B cell (primary cell): Measurements from ENCODE around the gene KSR1. TPM values are rescaled to one million over a fixed set of nuclear protein-coding genes. Genes with fewer than 3 reads are reported as not detected.

ENCODE experiments used
- ATAC-seq: fragments of 200-7000 bp; cut with Tn5 transposase; one replicate; pipeline ENCODE4 v1.10.0; 2021; ENCODE audit warnings: low read depth, mild to moderate bottlenecking, moderate number of reproducible peaks, moderate library complexity
- CTCF ChIA-PET: fragments of 350-600 bp; sonication (Branson Sonifier 250); formaldehyde crosslinking; loops from one replicate; lab custom pipeline; 2021; ENCODE audit warnings: antibody characterized with exemption, inconsistent platforms; lab: Charles Lee
- POLR2A ChIA-PET: fragments of 350-600 bp; sonication (Branson Sonifier 250); formaldehyde crosslinking; loops from one replicate; lab custom pipeline; 2021; ENCODE audit warnings: antibody characterized with exemption; lab: Charles Lee
- DNase-seq: peaks from one replicate; pipeline ENCODE4 v3.0.0; 2013
- H2AFZ ChIP-seq: 2 replicates; pipeline ENCODE4 v1.6.1; 2012; ENCODE audit warnings: mild to moderate bottlenecking, low read depth, low read length; ENCODE audit not compliant: insufficient read depth, poor library complexity, severe bottlenecking
- H3K27ac ChIP-seq, 2 donors: 1 replicate in 1 of 2; 2 replicates in 1 of 2; pipeline ENCODE4 v1.5.1; 2012 to 2013; ENCODE audit warnings: low read length in 2 of 2, mild to moderate bottlenecking in 2 of 2, moderate library complexity in 1 of 2
- H3K27me3 ChIP-seq, 4 experiments: fragments of 200-600 bp in 1 of 4; sonication (generic) in 1 of 4; replicated peaks in 1 of 4; 1 replicate in 2 of 4; 2 replicates in 2 of 4; pipeline versions ENCODE4 v1.6.1 to v1.7.0; 2013 to 2016; ENCODE audit warnings: low read length in 3 of 4, mild to moderate bottlenecking in 2 of 4, mixed read lengths in 1 of 4, moderate library complexity in 1 of 4; ENCODE audit not compliant: insufficient read depth in 4 of 4, control insufficient read depth in 3 of 4; ENCODE audit errors: control extremely low read depth in 1 of 4
- H3K36me3 ChIP-seq, 2 experiments: replicated peaks in 1 of 2; 1 replicate in 1 of 2; 2 replicates in 1 of 2; pipeline versions ENCODE4 v1.6.1 to v1.7.1; 2013; ENCODE audit warnings: low read length in 1 of 2; ENCODE audit not compliant: insufficient read depth in 2 of 2, control insufficient read depth in 1 of 2; ENCODE audit errors: control extremely low read depth in 1 of 2, extremely low read depth in 1 of 2
- H3K4me1 ChIP-seq, 2 donors: fragments of 200-600 bp in 1 of 2; sonication (generic) in 1 of 2; 1 replicate in 1 of 2; 2 replicates in 1 of 2; pipeline versions ENCODE4 v1.5.1 to v1.6.1; 2013 to 2017; ENCODE audit warnings: low read length in 2 of 2; ENCODE audit not compliant: control insufficient read depth in 2 of 2, insufficient read depth in 2 of 2
- H3K4me2 ChIP-seq: replicated peaks from 2 replicates; pipeline ENCODE3; 2012; ENCODE audit warnings: mild to moderate bottlenecking, low read depth, low read length; ENCODE audit not compliant: poor library complexity, severe bottlenecking
- H3K4me3 ChIP-seq, 5 experiments: fragments of 200-600 bp in 1 of 5; sonication (generic) in 1 of 5; 1 replicate in 3 of 5; 2 replicates in 2 of 5; pipeline versions ENCODE4 v1.5.1 to v1.7.0; 2011 to 2016; ENCODE audit warnings: low read length in 4 of 5, mild to moderate bottlenecking in 4 of 5, low read depth in 2 of 5, control low read depth in 1 of 5, moderate library complexity in 1 of 5; ENCODE audit not compliant: insufficient read depth in 1 of 5; ENCODE audit errors: control extremely low read depth in 1 of 5, extremely low read depth in 1 of 5
- H3K79me2 ChIP-seq: fragments of 200-600 bp; sonication (generic); one replicate; pipeline ENCODE4 v1.6.0; 2016; ENCODE audit warnings: low read length; ENCODE audit not compliant: control insufficient read depth, insufficient read depth
- H3K9ac ChIP-seq: fragments of 200-600 bp; sonication (generic); 2 replicates; pipeline ENCODE4 v1.6.1; 2017; ENCODE audit warnings: mild to moderate bottlenecking, low read length, moderate library complexity
- H3K9me3 ChIP-seq, 3 donors: one replicate each; pipeline versions ENCODE4 v1.6.1 to v1.7.1; 2013; ENCODE audit warnings: low read length in 2 of 3; ENCODE audit not compliant: control insufficient read depth in 2 of 3, insufficient read depth in 1 of 3; ENCODE audit errors: control extremely low read depth in 1 of 3
- H4K20me1 ChIP-seq: 2 replicates; pipeline ENCODE4 v1.6.0; 2012; ENCODE audit warnings: mild to moderate bottlenecking, low read length; ENCODE audit not compliant: insufficient read depth, control insufficient read depth, poor library complexity, severe bottlenecking
- H3K27ac Mint-ChIP-seq: one replicate; pipeline ENCODE4 v1.8.0; 2021; ENCODE audit warnings: mixed read lengths
- H3K27me3 Mint-ChIP-seq: one replicate; pipeline ENCODE4 v1.8.0; 2021; ENCODE audit warnings: mixed read lengths
- H3K4me1 Mint-ChIP-seq: one replicate; pipeline ENCODE4 v1.8.0; 2021; ENCODE audit warnings: mixed read lengths
- H3K4me3 Mint-ChIP-seq: one replicate; pipeline ENCODE4 v1.8.0; 2021; ENCODE audit warnings: mixed read lengths
- H3K9me3 Mint-ChIP-seq: one replicate; pipeline ENCODE4 v1.8.0; 2022; ENCODE audit warnings: mixed read lengths; ENCODE audit not compliant: insufficient read depth
- EZH2 ChIP-seq: IDR thresholded peaks from 2 replicates; pipeline ENCODE4 v1.6.1; 2012; ENCODE audit warnings: borderline replicate concordance, low read depth, mild to moderate bottlenecking, moderate library complexity, low read length; ENCODE audit not compliant: insufficient read depth, poor library complexity, severe bottlenecking
- WGBS: methylation state at CpG from one replicate; pipeline ENCODE4 v1.1.5; 2013; ENCODE audit warnings: missing lambda C conversion rate; ENCODE audit not compliant: insufficient coverage; 5-methylcytosine and 5-hydroxymethylcytosine counted together
- intact Hi-C: fragments of 100-400 bp; cut with micrococcal nuclease; formaldehyde crosslinking; loops from one replicate; pipeline ENCODE4 v1.10.0; 2022
- polyA plus RNA-seq: library from polyadenylated mRNA; depleted of rRNA; stranded (reverse); fragments of >200 nt; gene quantifications from 2 replicates; pipeline ENCODE4 v1.2.3, GENCODE V29; 2012
- total RNA-seq, 2 donors: library from RNA; stranded (reverse); fragments of 120-200 nt in 1 of 2; gene quantifications; 1 replicate in 1 of 2; 2 replicates in 1 of 2; pipeline versions ENCODE4 v1.2.3 to v1.2.4, GENCODE V29; 2013 to 2022
- TF ChIP-seq, protein P1 (sequence below): fragments of 200-600 bp; IDR thresholded peaks from one replicate; pipeline ENCODE4 v1.8.0; 2022; ENCODE audit warnings: antibody characterized with exemption, mild to moderate bottlenecking

Gene KSR1
- total and polyA plus RNA-seq, 2 donors (not counting 1 experiment from before 2014, with no cell fraction given), result 27.5 to 85.6 TPM

DNA sequence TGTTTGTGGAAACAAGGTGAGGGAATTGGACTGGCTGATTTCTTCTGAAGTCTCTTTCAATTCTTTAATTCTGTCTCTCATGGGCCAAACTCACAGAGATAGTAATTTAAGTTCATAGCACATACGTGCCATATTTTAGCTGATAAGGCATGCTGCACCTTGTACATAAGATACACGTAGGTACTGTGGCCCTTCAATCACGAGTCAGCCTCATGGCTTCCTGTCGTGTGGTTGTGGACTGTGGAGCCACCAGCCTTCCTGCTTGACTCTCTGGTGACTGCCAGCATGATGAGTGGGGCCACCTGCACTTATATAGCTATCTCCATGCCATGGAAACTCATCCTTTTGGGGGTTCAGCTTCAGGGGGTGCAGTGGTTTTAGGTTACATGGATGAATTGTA, 25.1 kb downstream of the KSR1 start:
- ATAC-seq, result peak; percentile 79
- no peaks in the 10 kb centered on the region for H3K36me3 ChIP-seq
- H3K27ac ChIP-seq, result peak overlapping the region in 1 of 2 donors; percentile 6
- H3K4me1 ChIP-seq, result peaks cover 15 to 36% of the 10 kb centered on the region in 2 donors
- peak overlapping the region; percentile 39 for H3K4me3 Mint-ChIP-seq
- peaks cover 82% of the 10 kb centered on the region for H3K79me2 ChIP-seq
- CTCF ChIA-PET, result interaction anchor here (0.9 to 2.3 kb wide), 3 partner anchors 10 to 118 kb away, joined by 3 to 9 read pairs (median 4); partner anchors contain the start of gene KSR1
- POLR2A ChIA-PET, result no interaction called here
- peaks cover 51% of the 10 kb centered on the region for H3K4me1 Mint-ChIP-seq
- H3K9ac ChIP-seq, result no peak overlapping the region
- H3K4me2 ChIP-seq, result peak overlapping the region; percentile 4
- H3K4me3 ChIP-seq, result no peak overlapping the region
- H3K27me3 ChIP-seq, result no peaks in the 10 kb centered on the region
- 0% methylated on average over 3 of the region's 4 CpGs for WGBS
- H3K9me3 ChIP-seq, result no peaks in the 10 kb centered on the region
- intact Hi-C loops, result no loop called here
- peak overlapping the region; percentile 53 for H3K27ac Mint-ChIP-seq
- no peak overlapping the region for H2AFZ ChIP-seq
- no peaks in the 10 kb centered on the region for H3K27me3 Mint-ChIP-seq
- no peaks in the 10 kb centered on the region for H4K20me1 ChIP-seq
- DNase-seq, result peak; percentile 61
- no peaks in the 10 kb centered on the region for H3K9me3 Mint-ChIP-seq
- no peak for TF ChIP-seq EZH2
- TF ChIP-seq, protein P1, sequence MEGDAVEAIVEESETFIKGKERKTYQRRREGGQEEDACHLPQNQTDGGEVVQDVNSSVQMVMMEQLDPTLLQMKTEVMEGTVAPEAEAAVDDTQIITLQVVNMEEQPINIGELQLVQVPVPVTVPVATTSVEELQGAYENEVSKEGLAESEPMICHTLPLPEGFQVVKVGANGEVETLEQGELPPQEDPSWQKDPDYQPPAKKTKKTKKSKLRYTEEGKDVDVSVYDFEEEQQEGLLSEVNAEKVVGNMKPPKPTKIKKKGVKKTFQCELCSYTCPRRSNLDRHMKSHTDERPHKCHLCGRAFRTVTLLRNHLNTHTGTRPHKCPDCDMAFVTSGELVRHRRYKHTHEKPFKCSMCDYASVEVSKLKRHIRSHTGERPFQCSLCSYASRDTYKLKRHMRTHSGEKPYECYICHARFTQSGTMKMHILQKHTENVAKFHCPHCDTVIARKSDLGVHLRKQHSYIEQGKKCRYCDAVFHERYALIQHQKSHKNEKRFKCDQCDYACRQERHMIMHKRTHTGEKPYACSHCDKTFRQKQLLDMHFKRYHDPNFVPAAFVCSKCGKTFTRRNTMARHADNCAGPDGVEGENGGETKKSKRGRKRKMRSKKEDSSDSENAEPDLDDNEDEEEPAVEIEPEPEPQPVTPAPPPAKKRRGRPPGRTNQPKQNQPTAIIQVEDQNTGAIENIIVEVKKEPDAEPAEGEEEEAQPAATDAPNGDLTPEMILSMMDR, result no peak

DNA sequence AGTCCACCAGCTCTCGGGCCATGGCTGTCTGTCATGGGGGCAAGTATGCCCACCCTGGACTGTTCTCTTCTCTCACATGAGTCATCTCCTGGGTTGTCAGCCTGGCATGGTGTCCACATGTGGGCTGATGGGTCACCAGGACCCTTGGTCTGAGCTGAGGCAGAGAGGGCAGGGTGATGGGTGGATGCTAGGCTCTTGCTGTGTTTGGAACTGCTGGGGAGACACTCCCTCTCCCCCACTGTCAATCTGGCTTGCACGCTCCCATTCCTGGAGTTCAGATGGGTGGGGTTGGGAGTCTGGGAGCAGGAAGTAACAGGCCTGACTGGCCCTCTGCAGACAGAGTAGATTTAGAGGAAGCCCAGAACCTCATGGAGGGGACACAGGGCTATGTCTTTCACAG, 28.9 kb downstream of the KSR1 start:
- no peaks in the 10 kb centered on the region for H3K9me3 Mint-ChIP-seq
- no peaks in the 10 kb centered on the region for H3K27me3 Mint-ChIP-seq
- no peaks in the 10 kb centered on the region for H3K36me3 ChIP-seq
- intact Hi-C loops, result no loop called here
- H4K20me1 ChIP-seq, result no peaks in the 10 kb centered on the region
- WGBS, result no CpG with 5 or more reads among the region's 2 CpGs
- peaks cover 21 to 30% of the 10 kb centered on the region in 2 donors for H3K4me1 ChIP-seq
- no peak overlapping the region for H3K9ac ChIP-seq
- no peaks in the 10 kb centered on the region for H3K27me3 ChIP-seq
- no peak overlapping the region for H3K27ac ChIP-seq
- CTCF ChIA-PET, result no interaction called here
- H3K79me2 ChIP-seq, result peaks cover 59% of the 10 kb centered on the region
- ATAC-seq, result no peak
- POLR2A ChIA-PET, result interaction anchor here (0.5 kb wide), 1 partner anchor 28 kb away, joined by 3 read pairs; no protein-coding TSS in a partner anchor
- no peak overlapping the region for H3K4me3 ChIP-seq
- H3K4me3 Mint-ChIP-seq, result no peak overlapping the region
- no peak overlapping the region for H2AFZ ChIP-seq
- peaks cover 41% of the 10 kb centered on the region for H3K4me1 Mint-ChIP-seq
- H3K27ac Mint-ChIP-seq, result no peak overlapping the region
- no peak overlapping the region for H3K4me2 ChIP-seq
- H3K9me3 ChIP-seq, result peaks cover 0 to 8% (median 0%) of the 10 kb centered on the region in 3 donors
- TF ChIP-seq, protein P1, result no peak
- TF ChIP-seq EZH2, result no peak
- no peak for DNase-seq
